OCI-LY1 (cell line): ENCODE results near the gene PSMD14.
A peak's percentile ranks its signal among the peaks of the same experiment; 100 is the strongest.

ENCODE experiments used
- H2AFZ ChIP-seq: fragments of 200-600 bp; sonication (generic), shearing (Covaris generic); 2 replicates; pipeline ENCODE4 v1.6.0; 2014; ENCODE audit warnings: antibody characterized with exemption, mild to moderate bottlenecking, low read length
- H3F3A ChIP-seq: fragments of 200-600 bp; sonication (generic), shearing (Covaris generic); 2 replicates; pipeline ENCODE4 v1.6.0; 2014; ENCODE audit warnings: mild to moderate bottlenecking, antibody characterized with exemption, low read length, moderate library complexity; ENCODE audit not compliant: insufficient read depth
- H3K27ac ChIP-seq: fragments of 200-600 bp; sonication (generic); 2 replicates; pipeline ENCODE4 v1.5.1; 2014; ENCODE audit warnings: low read length, mixed run types, mild to moderate bottlenecking, low read depth; ENCODE audit not compliant: poor library complexity, severe bottlenecking
- H3K27me3 ChIP-seq: fragments of 200-600 bp; sonication (generic); 2 replicates; pipeline ENCODE4 v1.6.0; 2014; ENCODE audit warnings: antibody characterized with exemption, mild to moderate bottlenecking, low read length, moderate library complexity; ENCODE audit not compliant: insufficient read depth
- H3K36me3 ChIP-seq: fragments of 200-600 bp; sonication (generic); 2 replicates; pipeline ENCODE4 v1.6.1; 2014; ENCODE audit warnings: mild to moderate bottlenecking, antibody characterized with exemption, low read length, moderate library complexity, mixed read lengths; ENCODE audit not compliant: insufficient read depth
- H3K4me1 ChIP-seq: fragments of 200-600 bp; sonication (generic); 2 replicates; pipeline ENCODE4 v1.5.1; 2014; ENCODE audit warnings: mild to moderate bottlenecking, low read length, moderate library complexity; ENCODE audit not compliant: insufficient read depth, severe bottlenecking
- H3K4me2 ChIP-seq: fragments of 200-600 bp; sonication (generic), shearing (Covaris generic); 2 replicates; pipeline ENCODE4 v1.6.1; 2014; ENCODE audit warnings: low read length
- H3K4me3 ChIP-seq: fragments of 200-600 bp; sonication (generic); 2 replicates; pipeline ENCODE4 v1.5.1; 2014; ENCODE audit warnings: low read length, low read depth, mild to moderate bottlenecking, mixed read lengths; ENCODE audit not compliant: poor library complexity, severe bottlenecking
- H3K79me2 ChIP-seq: fragments of 200-600 bp; shearing (Covaris generic); 2 replicates; pipeline ENCODE4 v1.6.1; 2016; ENCODE audit warnings: mixed run types, low read length, mixed read lengths; ENCODE audit not compliant: insufficient read depth
- H3K9ac ChIP-seq: fragments of 200-600 bp; sonication (generic), shearing (Covaris generic); 2 replicates; pipeline ENCODE4 v1.6.1; 2014; ENCODE audit warnings: mild to moderate bottlenecking, low read length, mixed read lengths
- H3K9me2 ChIP-seq: fragments of 200-600 bp; sonication (generic), shearing (Covaris generic); 2 replicates; pipeline ENCODE4 v1.6.1; 2014; ENCODE audit warnings: low read depth, mild to moderate bottlenecking, low read length, mixed read lengths
- H3K9me3 ChIP-seq: fragments of 200-600 bp; shearing (Covaris generic); 2 replicates; pipeline ENCODE4 v1.6.1; 2014; ENCODE audit warnings: low read length, mixed read lengths
- H4K20me1 ChIP-seq: fragments of 200-600 bp; sonication (generic), shearing (Covaris generic); 2 replicates; pipeline ENCODE4 v1.6.0; 2016; ENCODE audit warnings: mild to moderate bottlenecking, low read length; ENCODE audit not compliant: insufficient read depth
- EZH2 ChIP-seq: fragments of 200-600 bp; sonication (generic), shearing (Covaris generic); IDR thresholded peaks from 2 replicates; pipeline ENCODE4 v1.8.0; 2017; ENCODE audit warnings: borderline replicate concordance, mixed run types, mild to moderate bottlenecking, antibody characterized with exemption, low read length, moderate library complexity, mixed read lengths
- TF ChIP-seq, protein P1 (sequence below): fragments of 200-600 bp; sonication (generic), shearing (Covaris generic); IDR thresholded peaks from 2 replicates; pipeline ENCODE4 v1.5.1; 2017; ENCODE audit warnings: mild to moderate bottlenecking, antibody characterized with exemption, low read length, moderate library complexity, mixed read lengths

Gene PSMD14

DNA sequence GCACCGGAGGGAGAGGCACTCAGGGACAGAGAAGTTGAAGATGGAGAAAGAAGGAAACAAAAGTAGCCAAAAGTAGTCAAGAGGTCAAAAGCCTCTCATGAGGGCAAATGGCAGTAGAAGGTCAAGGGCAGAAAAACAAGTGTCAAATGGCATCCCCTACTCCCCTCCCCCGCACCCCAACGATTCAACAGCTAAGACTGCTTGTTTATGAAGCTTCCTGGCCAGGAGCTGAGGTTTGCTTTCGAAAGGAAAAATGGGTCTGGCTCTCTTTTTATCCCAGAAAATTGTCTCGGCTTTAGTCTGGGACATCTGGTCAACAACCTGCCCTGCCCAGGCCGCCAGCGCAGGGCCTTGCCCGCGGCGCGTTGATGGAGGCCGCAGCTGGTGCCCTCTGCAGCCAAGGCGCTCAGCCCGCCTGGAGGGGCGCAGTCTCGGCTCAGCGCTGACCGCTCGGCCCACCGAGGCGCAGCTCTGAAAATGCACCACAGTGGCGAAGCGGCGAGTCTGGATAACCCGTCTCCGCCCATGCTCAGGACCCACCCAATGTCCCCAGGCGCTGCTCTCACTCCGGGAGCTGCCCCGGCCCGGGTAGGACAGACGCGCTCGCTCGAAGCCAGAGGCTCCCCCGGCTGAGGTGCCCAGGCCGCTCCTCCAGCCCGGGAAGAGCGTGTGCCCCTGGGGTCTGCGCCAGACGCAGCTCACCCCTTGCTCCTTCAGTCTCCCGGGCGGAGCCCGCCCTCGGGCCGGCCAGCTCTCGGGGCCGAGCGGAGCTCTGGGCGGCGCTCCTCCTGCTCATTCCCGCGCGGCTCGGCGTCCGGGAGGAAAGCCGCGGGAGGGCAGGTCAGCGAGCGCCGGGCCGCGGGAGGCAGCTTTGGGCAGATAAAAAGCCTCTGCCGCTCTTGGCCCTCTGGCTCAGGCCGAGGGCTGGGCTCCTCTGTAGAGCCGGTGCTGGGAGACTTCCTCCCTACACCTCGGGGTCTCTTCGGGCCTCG lies 106.1 kb downstream of the PSMD14 start:
- Histone ChIP-seq H3K79me2 (no peaks in the 10 kb centered on the region), H3K4me2 (peak overlapping the region; percentile 58), H4K20me1 (no peaks in the 10 kb centered on the region), H3K9me2 (no peaks in the 10 kb centered on the region), H3K27ac (no peak overlapping the region), H3K36me3 (peaks cover 14% of the 10 kb centered on the region), H2AFZ (no peak overlapping the region), H3K4me1 (peaks cover 21% of the 10 kb centered on the region), H3K9ac (peak overlapping the region; percentile 36; the same call in 1 of the 2 replicates), H3K4me3 (peak overlapping the region; percentile 52), H3K27me3 (no peaks in the 10 kb centered on the region), H3F3A (no peaks in the 10 kb centered on the region), H3K9me3 (no peaks in the 10 kb centered on the region)
- TF ChIP-seq, protein P1, sequence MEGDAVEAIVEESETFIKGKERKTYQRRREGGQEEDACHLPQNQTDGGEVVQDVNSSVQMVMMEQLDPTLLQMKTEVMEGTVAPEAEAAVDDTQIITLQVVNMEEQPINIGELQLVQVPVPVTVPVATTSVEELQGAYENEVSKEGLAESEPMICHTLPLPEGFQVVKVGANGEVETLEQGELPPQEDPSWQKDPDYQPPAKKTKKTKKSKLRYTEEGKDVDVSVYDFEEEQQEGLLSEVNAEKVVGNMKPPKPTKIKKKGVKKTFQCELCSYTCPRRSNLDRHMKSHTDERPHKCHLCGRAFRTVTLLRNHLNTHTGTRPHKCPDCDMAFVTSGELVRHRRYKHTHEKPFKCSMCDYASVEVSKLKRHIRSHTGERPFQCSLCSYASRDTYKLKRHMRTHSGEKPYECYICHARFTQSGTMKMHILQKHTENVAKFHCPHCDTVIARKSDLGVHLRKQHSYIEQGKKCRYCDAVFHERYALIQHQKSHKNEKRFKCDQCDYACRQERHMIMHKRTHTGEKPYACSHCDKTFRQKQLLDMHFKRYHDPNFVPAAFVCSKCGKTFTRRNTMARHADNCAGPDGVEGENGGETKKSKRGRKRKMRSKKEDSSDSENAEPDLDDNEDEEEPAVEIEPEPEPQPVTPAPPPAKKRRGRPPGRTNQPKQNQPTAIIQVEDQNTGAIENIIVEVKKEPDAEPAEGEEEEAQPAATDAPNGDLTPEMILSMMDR, result 0 out of 2 replicates have a peak, but pooled peaks have one; percentile 4
- no peak for TF ChIP-seq EZH2

DNA sequence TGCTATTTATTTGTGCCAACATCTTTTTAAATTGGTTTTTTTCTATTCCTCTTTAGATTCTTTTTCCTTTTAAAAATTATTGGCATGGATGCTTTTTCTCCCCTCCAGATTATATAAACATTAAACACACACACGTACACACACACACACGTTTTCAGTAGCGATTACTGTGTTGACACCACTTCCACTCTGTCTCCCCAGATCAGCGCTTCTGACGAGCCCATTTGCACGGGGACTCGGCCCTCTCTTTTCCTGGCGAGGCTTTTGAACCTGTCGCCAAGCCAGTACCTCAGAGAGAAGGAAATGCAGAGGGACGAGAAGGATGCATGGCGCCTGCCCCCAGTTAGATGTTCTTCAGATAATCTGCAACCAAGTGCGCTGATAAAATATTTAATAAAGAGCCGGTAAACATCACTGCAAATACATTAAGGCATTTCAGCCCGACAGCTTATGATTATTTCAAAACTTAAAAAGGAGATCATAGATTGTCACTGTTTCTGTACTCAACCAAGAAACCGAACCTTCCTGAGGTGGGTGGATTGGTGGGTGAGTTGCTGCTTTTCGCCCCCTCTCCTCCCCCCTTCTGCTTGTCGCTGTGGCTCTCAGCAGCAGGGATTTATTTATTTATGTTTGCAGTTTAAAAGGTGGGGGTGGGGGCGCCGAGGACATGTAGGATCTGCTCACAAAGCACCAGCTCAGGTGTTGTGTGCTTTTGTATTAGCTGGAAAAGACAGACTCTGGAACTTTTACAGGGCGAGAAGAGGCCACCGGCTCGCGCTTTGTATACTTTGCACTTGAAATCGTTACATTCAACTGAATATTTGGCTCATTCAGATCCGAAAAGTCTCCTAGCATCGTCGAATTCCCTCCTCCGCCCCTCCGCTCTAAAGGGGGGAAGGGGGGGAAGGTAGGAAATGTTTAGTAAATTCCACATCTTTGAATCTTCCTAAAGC lies 107.1 kb downstream of the PSMD14 start:
- Histone ChIP-seq H3K27ac (no peak overlapping the region), H3K4me1 (peaks cover 21% of the 10 kb centered on the region), H3K4me2 (peak overlapping the region; percentile 58), H3K9me2 (no peaks in the 10 kb centered on the region), H3K9ac (no peak overlapping the region; the same call in 1 of the 2 replicates), H3K9me3 (no peaks in the 10 kb centered on the region), H3K4me3 (peak overlapping the region; percentile 52), H4K20me1 (no peaks in the 10 kb centered on the region), H3F3A (no peaks in the 10 kb centered on the region), H2AFZ (no peak overlapping the region), H3K79me2 (no peaks in the 10 kb centered on the region), H3K27me3 (no peaks in the 10 kb centered on the region), H3K36me3 (peaks cover 12% of the 10 kb centered on the region)
- TF ChIP-seq, protein P1, result no peak
- TF ChIP-seq EZH2, result no peak

DNA sequence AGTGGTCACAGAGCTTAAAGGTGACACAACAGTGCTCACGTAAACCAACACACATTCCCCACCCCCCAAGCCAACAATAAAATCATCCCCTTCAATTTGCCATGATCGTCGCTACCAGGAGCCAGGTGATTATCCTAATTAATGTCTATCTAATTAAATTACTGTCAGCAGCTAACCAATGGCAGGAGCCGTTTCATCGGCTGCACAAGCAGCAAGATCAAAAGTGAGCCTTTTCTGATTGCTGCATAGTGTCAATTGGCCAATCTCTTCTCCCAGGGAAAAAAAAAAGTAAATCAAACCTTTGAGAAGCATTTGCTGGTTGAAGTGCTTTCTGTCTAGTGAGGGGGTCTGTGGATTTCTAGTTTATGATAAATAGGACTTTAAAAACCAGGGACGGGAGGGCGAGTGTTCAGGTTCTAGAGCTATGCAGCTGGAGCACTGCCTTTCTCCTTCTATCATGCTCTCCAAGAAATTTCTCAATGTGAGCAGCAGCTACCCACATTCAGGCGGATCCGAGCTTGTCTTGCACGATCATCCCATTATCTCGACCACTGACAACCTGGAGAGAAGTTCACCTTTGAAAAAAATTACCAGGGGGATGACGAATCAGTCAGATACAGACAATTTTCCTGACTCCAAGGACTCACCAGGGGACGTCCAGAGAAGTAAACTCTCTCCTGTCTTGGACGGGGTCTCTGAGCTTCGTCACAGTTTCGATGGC lies 107.9 kb downstream of the PSMD14 start, which contains the start of gene TBR1:
Gene TBR1, plus strand, starts transcription at position 311 of the 721 bp plus-strand sequence. Its CDS starts 114 bp downstream, at position 425.
- H2AFZ ChIP-seq, result no peak within 1 kb of the TSS
- peaks cover 23% of the 10 kb centered on the region for H3K4me1 ChIP-seq
- no peaks in the 10 kb centered on the region for H3K79me2 ChIP-seq
- H4K20me1 ChIP-seq, result no peaks in the 10 kb centered on the region
- no peak within 1 kb of the TSS for H3K9ac ChIP-seq
- H3F3A ChIP-seq, result no peaks in the 10 kb centered on the region
- no peaks in the 10 kb centered on the region for H3K9me3 ChIP-seq
- H3K36me3 ChIP-seq, result peaks cover 8% of the 10 kb centered on the region
- H3K27ac ChIP-seq, result no peak within 1 kb of the TSS
- no peak for TF ChIP-seq EZH2
- TF ChIP-seq, protein P1, result no peak
- H3K9me2 ChIP-seq, result no peaks in the 10 kb centered on the region
- no peaks in the 10 kb centered on the region for H3K27me3 ChIP-seq
- peak within 1 kb of the TSS; percentile 52 for H3K4me3 ChIP-seq
- peak within 1 kb of the TSS; percentile 58 for H3K4me2 ChIP-seq
